SK-N-SH treated with all-trans-retinoic acid at 6 μM for 48 hours (cell line): ENCODE measurements around the gene ZFP37.
"Not testable (repeated sequence)": the region's sequence is repeated elsewhere in the genome, so short reads cannot be mapped to it uniquely, and the experiment has no call there.

ENCODE experiments used
- ATAC-seq: fragments of 200-7000 bp; cut with Tn5 transposase; 3 replicates; pipeline ENCODE4 v1.9.1; 2020; ENCODE audit warnings: mild to moderate bottlenecking, moderate library complexity
- ARNTL ChIP-seq: fragments of 450-650 bp; formaldehyde crosslinking; IDR thresholded peaks from 2 replicates; pipeline ENCODE4 v1.5.0; 2020; ENCODE audit warnings: low read depth, mild to moderate bottlenecking, moderate library complexity, borderline replicate concordance
- BACH2 ChIP-seq: fragments of 250-450 bp; sonication (Bioruptor Pico); IDR thresholded peaks from 2 replicates; pipeline ENCODE4 v1.9.0; 2021; ENCODE audit warnings: mild to moderate bottlenecking, borderline replicate concordance
- CREB5 ChIP-seq: fragments of 250-450 bp; sonication (Bioruptor Pico); IDR thresholded peaks from 2 replicates; pipeline ENCODE4 v1.5.1; 2020; ENCODE audit warnings: low read depth, mild to moderate bottlenecking, moderate library complexity
- CSDC2 ChIP-seq: fragments of 250-450 bp; sonication (Bioruptor Pico); IDR thresholded peaks from 2 replicates; pipeline ENCODE4 v1.5.0; 2020; ENCODE audit warnings: mild to moderate bottlenecking, moderate library complexity
- CSRNP3 ChIP-seq: fragments of 250-450 bp; sonication (Bioruptor Pico); IDR thresholded peaks from 2 replicates; pipeline ENCODE4 v1.5.1; 2021; ENCODE audit warnings: mild to moderate bottlenecking, moderate library complexity
- GLIS3 ChIP-seq: fragments of 250-450 bp; sonication (Bioruptor Pico); IDR thresholded peaks from 2 replicates; pipeline ENCODE4 v1.5.0; 2020; ENCODE audit warnings: mild to moderate bottlenecking, moderate library complexity
- ISL1 ChIP-seq: fragments of 250-450 bp; sonication (Bioruptor Pico); IDR thresholded peaks from 2 replicates; pipeline ENCODE4 v2.1.2; 2022; ENCODE audit warnings: mild to moderate bottlenecking, moderate library complexity
- OSR1 ChIP-seq: fragments of 250-450 bp; sonication (Bioruptor Pico); IDR thresholded peaks from 2 replicates; pipeline ENCODE4 v1.8.0; 2022; ENCODE audit warnings: moderate library complexity, mild to moderate bottlenecking, inconsistent platforms
- PATZ1 ChIP-seq: fragments of 250-450 bp; sonication (Bioruptor Pico); IDR thresholded peaks from 2 replicates; pipeline ENCODE4 v1.8.0; 2020; ENCODE audit warnings: mild to moderate bottlenecking, moderate library complexity, borderline replicate concordance
- POU6F1 ChIP-seq: fragments of 250-450 bp; sonication (Bioruptor Pico); IDR thresholded peaks from 2 replicates; pipeline ENCODE4 v1.8.0; 2021; ENCODE audit warnings: low read depth, mild to moderate bottlenecking, moderate library complexity, borderline replicate concordance
- PPARA ChIP-seq: fragments of 250-450 bp; sonication (Bioruptor Pico); IDR thresholded peaks from 2 replicates; pipeline ENCODE4 v1.5.0; 2020; ENCODE audit warnings: mild to moderate bottlenecking, borderline replicate concordance
- SNAI2 ChIP-seq: fragments of 250-450 bp; sonication (Bioruptor Pico); IDR thresholded peaks from 2 replicates; pipeline ENCODE4 v1.5.0; 2020; ENCODE audit warnings: mild to moderate bottlenecking, moderate library complexity
- TCF4 ChIP-seq: fragments of 250-450 bp; sonication (Bioruptor Pico); IDR thresholded peaks from 2 replicates; pipeline ENCODE4 v1.8.0; 2021; ENCODE audit warnings: mild to moderate bottlenecking, moderate library complexity, borderline replicate concordance
- TOX ChIP-seq: fragments of 250-450 bp; sonication (Bioruptor Pico); IDR thresholded peaks from 2 replicates; pipeline ENCODE4 v1.8.0; 2021; ENCODE audit warnings: mild to moderate bottlenecking, moderate library complexity, borderline replicate concordance
- TSHZ2 ChIP-seq: fragments of 250-450 bp; sonication (Bioruptor Pico); IDR thresholded peaks from 2 replicates; pipeline ENCODE4 v1.5.0; 2020; ENCODE audit warnings: mild to moderate bottlenecking, moderate library complexity
- ZC3H10 ChIP-seq: fragments of 250-450 bp; sonication (Bioruptor Pico); IDR thresholded peaks from 2 replicates; pipeline ENCODE4 v1.5.1; 2021; ENCODE audit warnings: mild to moderate bottlenecking, moderate library complexity
- ZFP3 ChIP-seq: fragments of 250-450 bp; sonication (Bioruptor Pico); IDR thresholded peaks from 2 replicates; pipeline ENCODE4 v1.5.0; 2020; ENCODE audit warnings: mild to moderate bottlenecking, moderate library complexity
- ZFP30 ChIP-seq: fragments of 450-650 bp; formaldehyde crosslinking; IDR thresholded peaks from 2 replicates; pipeline ENCODE4 v1.5.0; 2022; ENCODE audit warnings: mild to moderate bottlenecking, moderate library complexity
- ZNF565 ChIP-seq: fragments of 450-650 bp; formaldehyde crosslinking; conservative IDR thresholded peaks from 2 replicates; pipeline ENCODE4 v1.5.0; 2020; ENCODE audit warnings: low read depth, mild to moderate bottlenecking, moderate library complexity
- ZNF70 ChIP-seq: fragments of 450-650 bp; formaldehyde crosslinking; IDR thresholded peaks from 2 replicates; pipeline ENCODE4 v1.5.0; 2020; ENCODE audit warnings: mild to moderate bottlenecking, moderate library complexity
- ZNF8 ChIP-seq: fragments of 450-650 bp; formaldehyde crosslinking; IDR thresholded peaks from 2 replicates; pipeline ENCODE4 v1.5.0; 2020; ENCODE audit warnings: mild to moderate bottlenecking, moderate library complexity

The ZFP37 gene

GRCh38 chr9:113061072-113061850 lies 4.7 kb upstream of the ZFP37 start:
- not testable (repeated sequence) for ATAC-seq

GRCh38 chr9:113059581-113060284 lies 3.2 kb upstream of the ZFP37 start:
- not testable (repeated sequence) for ATAC-seq

- ATAC-seq, result no peak
- TF ChIP-seq SNAI2 (no peak), ZNF8 (CRISPR knock-in tag) (no peak), GLIS3 (CRISPR knock-in tag) (no peak), ZNF565 (CRISPR knock-in tag) (no peak), CREB5 (no peak), ARNTL (no peak), PATZ1 (CRISPR knock-in tag) (no peak), CSDC2 (CRISPR knock-in tag) (no peak), ZFP3 (CRISPR knock-in tag) (no peak), TOX (CRISPR knock-in tag) (no peak), TCF4 (CRISPR knock-in tag) (no peak), PPARA (no peak), ISL1 (CRISPR knock-in tag) (no peak), OSR1 (CRISPR knock-in tag) (no peak), BACH2 (CRISPR knock-in tag) (no peak), ZFP30 (CRISPR knock-in tag) (no peak), ZC3H10 (CRISPR knock-in tag) (no peak)
- TF ChIP-seq, all 23 proteins: peak for 0
These were observed 669 bp upstream of the ZFP37 start for GRCh38 chr9:113057193-113057592.

- no peak for TF ChIP-seq TCF4 (CRISPR knock-in tag)
- no peak for TF ChIP-seq CREB5
- no peak for TF ChIP-seq TSHZ2 (CRISPR knock-in tag)
- no peak for TF ChIP-seq TOX (CRISPR knock-in tag)
- no peak for TF ChIP-seq CSDC2 (CRISPR knock-in tag)
- TF ChIP-seq ZFP3 (CRISPR knock-in tag), result no peak
- TF ChIP-seq ZNF70 (CRISPR knock-in tag), result no peak
- TF ChIP-seq ZFP30 (CRISPR knock-in tag), result no peak
- TF ChIP-seq POU6F1 (CRISPR knock-in tag), result no peak
- TF ChIP-seq SNAI2, result no peak
- no peak for TF ChIP-seq ARNTL
- no peak for TF ChIP-seq ZC3H10 (CRISPR knock-in tag)
- no peak for TF ChIP-seq BACH2 (CRISPR knock-in tag)
- TF ChIP-seq OSR1 (CRISPR knock-in tag), result no peak
- no peak for TF ChIP-seq CSRNP3 (CRISPR knock-in tag)
- no peak for ATAC-seq
These were observed 13.5 kb downstream of the ZFP37 start for GRCh38 chr9:113042884-113043657.
